Measurements from ENCODE around the gene TIMM29.
"Not testable (repeated sequence)": the region's sequence is repeated elsewhere in the genome, so short reads cannot be mapped to it uniquely, and the experiment has no call there.

Gene TIMM29

DNA sequence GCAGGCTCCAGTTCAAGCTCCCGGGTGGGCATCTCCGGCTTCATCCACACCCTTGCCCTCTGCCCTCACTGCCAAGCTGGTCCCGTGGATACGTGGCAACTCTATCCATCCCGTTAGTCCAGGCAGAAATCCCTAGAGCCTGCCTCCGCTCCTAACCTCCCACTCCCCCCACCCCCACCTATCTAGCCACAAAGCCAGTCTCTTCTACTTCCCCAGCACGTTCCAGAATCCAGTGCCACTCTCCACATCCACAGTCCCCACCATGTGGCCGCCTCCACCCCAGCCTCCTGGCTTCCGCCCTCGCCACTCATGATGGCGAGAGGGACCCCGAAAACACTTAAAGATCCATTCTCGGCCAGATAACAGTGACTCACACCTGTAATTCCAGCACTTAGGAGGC lies 4.0 kb upstream of the TIMM29 start:
- DNase-seq (ENCODE audit: low read depth), result no peak
- H3K4me3 ChIP-seq (ENCODE audit: low read depth, low read length), result no peak overlapping the region
- TF ChIP-seq, protein P1, sequence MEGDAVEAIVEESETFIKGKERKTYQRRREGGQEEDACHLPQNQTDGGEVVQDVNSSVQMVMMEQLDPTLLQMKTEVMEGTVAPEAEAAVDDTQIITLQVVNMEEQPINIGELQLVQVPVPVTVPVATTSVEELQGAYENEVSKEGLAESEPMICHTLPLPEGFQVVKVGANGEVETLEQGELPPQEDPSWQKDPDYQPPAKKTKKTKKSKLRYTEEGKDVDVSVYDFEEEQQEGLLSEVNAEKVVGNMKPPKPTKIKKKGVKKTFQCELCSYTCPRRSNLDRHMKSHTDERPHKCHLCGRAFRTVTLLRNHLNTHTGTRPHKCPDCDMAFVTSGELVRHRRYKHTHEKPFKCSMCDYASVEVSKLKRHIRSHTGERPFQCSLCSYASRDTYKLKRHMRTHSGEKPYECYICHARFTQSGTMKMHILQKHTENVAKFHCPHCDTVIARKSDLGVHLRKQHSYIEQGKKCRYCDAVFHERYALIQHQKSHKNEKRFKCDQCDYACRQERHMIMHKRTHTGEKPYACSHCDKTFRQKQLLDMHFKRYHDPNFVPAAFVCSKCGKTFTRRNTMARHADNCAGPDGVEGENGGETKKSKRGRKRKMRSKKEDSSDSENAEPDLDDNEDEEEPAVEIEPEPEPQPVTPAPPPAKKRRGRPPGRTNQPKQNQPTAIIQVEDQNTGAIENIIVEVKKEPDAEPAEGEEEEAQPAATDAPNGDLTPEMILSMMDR (IDR thresholded peaks at IDR 0.05; ENCODE audit: insufficient read depth, low read depth, low read length, missing control alignments), result no peak

DNA sequence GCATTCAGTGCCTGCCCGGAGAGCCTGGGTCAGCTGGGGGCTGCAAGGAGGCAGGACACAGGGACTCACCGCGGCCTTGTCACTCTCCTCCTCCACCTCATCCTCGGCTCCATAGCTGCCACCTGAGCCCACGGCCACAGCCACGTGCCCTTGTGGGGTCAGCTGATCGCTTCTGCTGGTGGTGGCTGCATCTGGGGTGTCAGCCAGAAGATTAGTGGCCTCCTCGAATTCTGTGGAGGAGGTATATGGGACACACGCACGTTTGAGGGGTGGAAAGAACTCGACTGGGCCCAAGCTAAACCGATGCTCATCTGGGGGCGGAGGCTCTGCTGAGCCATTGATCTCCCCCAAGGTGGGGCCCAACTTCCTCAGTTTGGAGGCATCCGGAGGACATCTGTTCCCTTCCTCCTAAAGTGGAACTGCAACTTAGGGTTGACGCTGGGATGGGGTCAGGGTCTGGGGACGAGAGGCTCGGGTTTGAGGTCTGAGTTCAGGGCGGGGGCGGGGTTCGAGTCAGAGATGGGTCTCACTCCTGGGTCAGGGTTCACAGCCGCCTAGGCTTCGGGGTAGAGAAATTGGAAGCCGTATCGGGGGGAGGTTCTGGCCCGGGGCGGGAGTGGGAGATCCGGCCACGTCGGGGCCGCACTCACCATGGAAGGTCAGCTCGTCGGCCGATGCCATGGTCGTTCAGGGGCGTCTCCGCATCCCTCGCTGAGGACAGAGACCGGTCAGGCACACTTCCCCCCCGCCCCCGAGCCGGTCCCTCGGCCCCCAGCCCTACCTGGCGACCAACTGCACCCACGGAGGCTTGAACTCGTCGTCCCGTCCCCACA lies 665 bp upstream of the TIMM29 start:
- no peak for DNase-seq (ENCODE audit: low read depth)
- peak overlapping the region; percentile 82 for H3K4me3 ChIP-seq (ENCODE audit: low read depth, low read length)
- TF ChIP-seq, protein P1 (IDR thresholded peaks at IDR 0.05; ENCODE audit: insufficient read depth, low read depth, low read length, missing control alignments), result no peak

DNA sequence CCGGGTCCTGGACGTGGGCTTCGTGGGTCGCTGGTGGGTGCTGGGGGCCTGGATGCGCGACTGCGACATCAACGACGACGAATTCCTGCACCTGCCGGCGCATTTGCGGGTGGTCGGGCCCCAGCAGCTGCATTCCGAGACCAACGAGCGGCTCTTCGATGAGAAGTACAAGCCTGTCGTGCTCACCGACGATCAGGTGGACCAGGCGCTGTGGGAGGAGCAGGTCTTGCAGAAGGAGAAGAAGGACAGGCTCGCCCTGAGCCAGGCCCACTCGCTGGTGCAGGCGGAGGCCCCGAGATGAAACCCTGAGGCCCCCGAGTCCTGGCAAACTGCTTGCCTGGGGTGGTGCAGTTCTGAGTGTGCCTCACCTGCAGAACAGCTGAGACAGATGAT lies 787 bp downstream of the TIMM29 start:
- TF ChIP-seq, protein P1 (IDR thresholded peaks at IDR 0.05; ENCODE audit: insufficient read depth, low read depth, low read length, missing control alignments), result no peak
- H3K4me3 ChIP-seq (ENCODE audit: low read depth, low read length), result peak overlapping the region; percentile 82
- DNase-seq (ENCODE audit: low read depth), result no peak

DNA sequence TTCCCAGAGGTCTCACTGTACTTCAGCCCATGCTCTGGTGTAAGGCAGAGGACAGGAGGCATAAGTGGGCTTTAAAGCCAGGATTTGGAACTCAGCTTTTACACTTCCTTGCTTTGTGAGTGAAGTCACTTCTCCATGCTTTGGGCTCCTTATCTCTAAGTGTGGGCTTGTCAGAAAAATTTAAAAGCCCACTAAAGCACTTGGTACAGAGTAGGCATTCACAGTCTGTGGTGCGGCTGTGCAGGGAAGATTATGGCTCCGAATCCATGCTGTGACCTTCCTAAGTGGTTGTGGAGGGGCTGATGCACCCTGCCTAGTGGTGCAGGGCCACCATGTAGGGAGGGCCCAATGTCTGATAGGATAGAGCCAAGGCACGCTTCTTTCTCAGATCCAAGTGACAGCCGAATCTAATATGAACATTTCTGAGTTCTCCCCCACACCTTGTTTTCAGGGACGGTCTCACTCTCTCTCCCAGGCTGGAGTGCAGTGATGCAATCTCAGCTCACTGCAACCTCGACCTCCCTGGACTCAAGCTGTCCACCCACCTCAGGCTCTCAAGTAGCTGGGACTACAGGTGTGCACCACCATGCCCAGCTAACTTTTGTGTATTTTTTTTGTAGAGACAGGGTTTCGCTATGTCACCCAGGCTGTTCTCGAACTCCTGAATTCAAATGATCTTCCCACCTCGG lies 6.9 kb downstream of the TIMM29 start:
- TF ChIP-seq, protein P1 (IDR thresholded peaks at IDR 0.05; ENCODE audit: insufficient read depth, low read depth, low read length, missing control alignments), result no peak
- H3K4me3 ChIP-seq (ENCODE audit: low read depth, low read length), result no peak overlapping the region
- DNase-seq (ENCODE audit: low read depth), result no peak

DNA sequence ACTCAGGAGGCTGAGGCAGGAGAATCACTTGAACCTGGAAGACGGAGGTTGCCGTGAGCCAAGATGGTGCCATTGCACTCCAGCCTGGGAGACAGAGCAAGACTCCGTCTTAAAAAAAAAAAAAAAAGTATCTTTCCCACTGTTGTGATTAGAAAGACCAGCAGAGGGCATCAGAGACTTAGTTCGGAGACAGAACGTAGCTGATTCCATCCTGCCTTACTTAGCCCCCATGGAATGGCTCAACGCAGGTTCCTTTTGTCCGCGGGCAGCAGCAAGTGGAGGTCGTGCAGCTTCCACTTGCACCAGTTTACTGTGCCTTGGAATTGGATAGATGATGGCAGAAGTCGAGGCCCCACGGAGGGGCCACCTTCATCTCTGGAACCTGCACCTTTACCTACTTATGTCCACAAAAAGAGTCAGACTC lies 8.1 kb downstream of the TIMM29 start:
- TF ChIP-seq, protein P1 (IDR thresholded peaks at IDR 0.05; ENCODE audit: insufficient read depth, low read depth, low read length, missing control alignments), result peak; percentile 73
- no peak overlapping the region for H3K4me3 ChIP-seq (ENCODE audit: low read depth, low read length)
- peak; percentile 79 for DNase-seq (ENCODE audit: low read depth)

DNA sequence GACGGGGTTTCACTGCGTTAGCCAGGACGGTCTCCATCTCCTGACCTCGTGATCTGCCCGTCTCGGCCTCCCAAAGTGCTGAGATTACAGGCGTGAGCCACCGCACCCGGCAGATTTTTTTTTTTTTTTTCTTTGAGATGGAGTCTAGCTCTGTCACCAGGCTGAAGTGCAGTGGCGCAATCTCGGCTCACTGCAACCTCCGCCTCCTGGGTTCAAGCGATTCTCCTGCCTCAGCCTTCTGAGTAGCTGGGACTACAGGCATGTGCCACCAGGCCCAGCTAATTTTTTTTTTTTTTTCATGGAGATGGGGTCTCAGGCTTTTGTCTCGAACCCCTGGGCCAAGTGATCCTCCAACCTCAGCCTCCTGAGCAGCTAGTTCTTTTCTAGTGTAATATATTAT lies 13.0 kb downstream of the TIMM29 start:
- not testable (repeated sequence) for H3K4me3 ChIP-seq (ENCODE audit: low read depth, low read length); DNase-seq (ENCODE audit: low read depth)

DNA sequence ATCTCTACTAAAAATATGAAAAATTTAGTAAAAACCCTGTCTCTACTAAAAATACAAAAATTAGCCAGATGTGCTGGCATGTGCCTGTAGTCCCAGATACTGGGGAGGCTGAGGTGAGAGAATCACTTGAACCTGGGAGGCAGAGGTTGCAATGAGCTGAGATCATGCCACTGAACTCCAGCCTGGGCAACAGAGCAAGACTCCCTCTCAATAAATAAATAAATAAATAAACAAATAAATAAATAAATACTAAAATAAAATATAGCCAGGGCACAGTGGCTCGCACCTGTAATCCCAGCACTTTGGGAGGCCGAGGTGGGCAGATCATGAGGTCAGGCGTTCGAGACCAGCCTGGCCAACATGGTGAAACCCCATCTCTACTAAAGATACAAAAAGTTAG lies 14.8 kb downstream of the TIMM29 start:
- H3K4me3 ChIP-seq (ENCODE audit: low read depth, low read length); DNase-seq (ENCODE audit: low read depth): not testable (repeated sequence)

DNA sequence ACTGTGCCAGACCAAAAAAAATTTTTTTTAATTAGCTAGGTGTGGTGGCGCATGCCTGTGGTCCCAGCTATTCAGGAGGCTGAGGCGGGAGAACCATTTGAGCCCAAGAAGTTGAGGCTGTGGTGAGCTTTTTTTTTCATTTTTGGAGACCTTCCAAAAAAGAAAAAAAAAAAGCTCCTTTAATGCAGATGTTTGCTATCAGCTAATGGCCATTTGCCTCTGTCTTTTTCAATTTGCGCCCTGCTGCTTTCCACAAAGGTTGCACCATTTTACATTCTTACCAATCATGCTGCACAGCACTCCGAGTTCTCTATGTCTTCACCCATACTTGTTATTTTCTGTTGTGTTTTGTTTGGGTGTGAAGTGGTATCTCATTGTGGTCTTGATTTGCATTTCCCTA lies 16.7 kb downstream of the TIMM29 start:
- TF ChIP-seq, protein P1 (IDR thresholded peaks at IDR 0.05; ENCODE audit: insufficient read depth, low read depth, low read length, missing control alignments), result no peak
- H3K4me3 ChIP-seq (ENCODE audit: low read depth, low read length), result no peak overlapping the region
- DNase-seq (ENCODE audit: low read depth), result peak; percentile 38
